MM.1S (cell line): Measurements from ENCODE around the gene MYO9A.

ENCODE experiments used
- EZH2 ChIP-seq: fragments of 300-600 bp; sonication (generic); optimal IDR thresholded peaks from 2 replicates; pipeline ENCODE3; 2017; ENCODE audit warnings: low read depth, mild to moderate bottlenecking, antibody characterized with exemption, low read length, mixed read lengths
- EZH2phosphoT487 ChIP-seq: fragments of 300-600 bp; sonication (generic); IDR thresholded peaks from 2 replicates; pipeline ENCODE4 v1.6.1; 2018; ENCODE audit warnings: antibody characterized with exemption, low read length
- TF ChIP-seq, protein P1 (sequence below): fragments of 300-600 bp; sonication (generic); IDR thresholded peaks from 2 replicates; pipeline ENCODE4 v1.5.1; 2016; ENCODE audit warnings: antibody characterized with exemption, low read length, mixed read lengths

DNA sequence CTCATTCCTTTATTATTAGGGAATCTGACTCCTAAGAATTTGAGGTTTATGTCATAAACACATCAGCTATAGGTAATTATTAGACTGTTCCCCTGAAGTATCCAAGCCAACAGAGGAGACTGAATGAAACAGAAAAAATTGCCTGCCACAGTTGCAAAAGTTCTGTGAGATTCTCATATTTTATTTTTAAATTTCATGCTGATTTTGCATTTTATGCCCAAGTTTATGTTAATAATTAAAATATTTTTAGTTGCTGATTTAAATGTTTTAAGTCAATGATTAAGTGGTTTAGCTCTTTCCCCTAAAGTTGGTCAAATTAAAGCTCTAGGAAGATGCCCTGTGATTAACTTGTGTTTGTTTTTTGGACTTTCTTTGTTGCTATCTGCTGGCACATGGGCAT lies 10.4 kb upstream of the MYO9A start:
- TF ChIP-seq, protein P1, sequence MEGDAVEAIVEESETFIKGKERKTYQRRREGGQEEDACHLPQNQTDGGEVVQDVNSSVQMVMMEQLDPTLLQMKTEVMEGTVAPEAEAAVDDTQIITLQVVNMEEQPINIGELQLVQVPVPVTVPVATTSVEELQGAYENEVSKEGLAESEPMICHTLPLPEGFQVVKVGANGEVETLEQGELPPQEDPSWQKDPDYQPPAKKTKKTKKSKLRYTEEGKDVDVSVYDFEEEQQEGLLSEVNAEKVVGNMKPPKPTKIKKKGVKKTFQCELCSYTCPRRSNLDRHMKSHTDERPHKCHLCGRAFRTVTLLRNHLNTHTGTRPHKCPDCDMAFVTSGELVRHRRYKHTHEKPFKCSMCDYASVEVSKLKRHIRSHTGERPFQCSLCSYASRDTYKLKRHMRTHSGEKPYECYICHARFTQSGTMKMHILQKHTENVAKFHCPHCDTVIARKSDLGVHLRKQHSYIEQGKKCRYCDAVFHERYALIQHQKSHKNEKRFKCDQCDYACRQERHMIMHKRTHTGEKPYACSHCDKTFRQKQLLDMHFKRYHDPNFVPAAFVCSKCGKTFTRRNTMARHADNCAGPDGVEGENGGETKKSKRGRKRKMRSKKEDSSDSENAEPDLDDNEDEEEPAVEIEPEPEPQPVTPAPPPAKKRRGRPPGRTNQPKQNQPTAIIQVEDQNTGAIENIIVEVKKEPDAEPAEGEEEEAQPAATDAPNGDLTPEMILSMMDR = no peak
- TF ChIP-seq EZH2 (no peak), EZH2phosphoT487 (no peak)
